Measurements from ENCODE around the gene SYCE3. TPM values are rescaled to one million over a fixed set of nuclear protein-coding genes. Genes with fewer than 3 reads are reported as not detected.

Gene SYCE3
- total RNA-seq, 1 donor from 2014 or later: not detected

DNA sequence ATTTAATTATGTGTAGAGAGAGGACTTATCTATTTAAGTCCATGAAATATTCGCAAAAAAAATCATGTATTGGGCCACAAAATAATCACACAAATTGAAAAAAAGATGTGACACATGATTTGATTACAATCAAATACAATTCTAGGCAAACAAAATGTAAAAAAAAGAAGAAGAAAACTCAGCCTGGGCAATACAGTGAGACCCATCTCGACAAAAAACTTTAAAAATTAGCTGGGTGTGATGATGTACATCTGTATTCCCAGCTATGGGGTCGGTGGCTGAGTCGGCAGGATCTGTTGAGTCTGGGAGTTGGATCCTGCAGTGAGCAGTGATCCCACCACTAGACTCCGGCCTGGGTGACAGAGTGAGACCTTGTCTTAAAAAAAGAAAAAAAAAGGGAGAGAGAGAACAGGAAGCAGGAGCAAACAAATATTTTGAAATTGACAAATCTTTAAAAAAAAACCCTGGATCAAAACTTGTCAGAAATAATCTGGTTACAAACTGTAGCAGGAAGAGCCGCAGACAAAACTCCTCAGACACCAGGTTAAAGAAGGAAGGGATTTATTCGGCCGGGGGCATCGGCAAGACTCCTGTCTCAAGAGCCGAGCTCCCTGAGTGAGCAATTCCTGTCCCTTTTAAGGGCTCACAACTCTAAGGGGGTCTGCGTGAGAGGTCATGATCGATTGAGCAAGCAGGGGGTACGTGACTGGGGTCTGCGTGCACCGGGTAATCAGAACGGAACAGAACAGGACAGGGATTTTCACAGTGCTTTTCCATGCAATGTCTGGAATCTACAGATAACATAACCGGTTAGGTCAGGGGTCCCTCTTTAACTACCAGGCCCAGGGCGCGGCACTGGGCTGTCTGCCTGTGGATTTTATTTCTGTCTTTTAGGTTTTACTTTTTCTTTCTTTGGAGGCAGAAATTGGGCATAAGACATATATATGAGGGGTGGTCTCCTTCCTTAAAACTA is 29.6 kb downstream of the SYCE3 start:
- DNase-seq (ENCODE audit: low spot score): no peak

DNA sequence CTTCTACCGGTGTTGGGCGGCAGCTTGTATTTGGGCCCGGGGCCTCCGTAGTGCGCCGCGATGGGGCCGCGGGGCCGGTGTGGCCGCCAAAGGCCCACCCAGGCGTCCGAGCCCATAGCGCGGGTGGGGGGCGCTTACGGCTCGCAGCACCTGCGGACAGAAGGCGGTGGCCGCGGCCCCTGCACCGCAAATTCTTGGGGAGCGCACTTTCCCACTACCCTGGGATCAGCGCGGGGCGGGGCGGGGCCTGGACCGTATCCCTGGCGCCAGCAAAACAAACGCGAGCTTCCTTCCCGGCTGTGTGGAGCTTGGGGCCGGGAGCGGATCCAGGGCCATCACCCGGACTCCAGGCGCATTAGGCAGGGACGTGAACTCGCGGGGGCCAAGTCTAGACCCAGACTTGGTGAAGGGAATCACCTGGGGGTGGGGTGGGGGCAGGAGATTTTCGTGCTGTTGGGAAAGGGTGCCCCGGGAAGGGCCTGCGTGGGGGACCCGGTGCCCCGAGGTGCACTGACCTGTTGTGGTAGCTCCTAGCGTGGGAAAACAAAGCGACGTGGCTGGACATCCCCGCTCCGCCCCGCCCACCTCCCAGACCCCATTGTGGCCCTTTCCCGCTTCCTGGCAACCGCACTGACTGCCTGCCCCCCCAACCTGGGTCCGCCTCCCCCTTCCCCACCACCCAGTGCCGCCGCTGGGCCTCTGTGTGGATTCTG is 30.6 kb downstream of the SYCE3 start:
- DNase-seq (ENCODE audit: low spot score): peak; percentile 94

DNA sequence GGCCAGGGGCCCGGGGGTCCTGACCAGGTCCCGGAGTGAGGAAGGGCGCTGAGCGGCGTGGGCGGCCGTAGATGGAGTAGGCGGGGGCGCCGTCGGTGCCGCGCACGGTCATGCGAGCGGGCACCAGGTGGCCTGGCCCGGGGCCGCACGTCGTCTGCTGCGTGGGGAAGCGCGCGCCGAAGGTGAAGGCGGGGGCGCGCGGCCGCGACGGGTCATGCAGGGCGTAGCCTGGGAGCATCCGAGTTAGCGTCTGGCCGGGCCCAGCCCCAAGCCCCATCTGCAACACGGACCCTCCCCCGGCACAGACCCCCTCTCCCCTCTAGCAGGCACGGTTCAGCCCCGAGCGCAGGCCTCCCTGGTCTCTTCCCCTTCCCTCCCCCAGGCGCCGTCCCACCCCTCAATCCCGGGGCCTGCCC is 31.2 kb downstream of the SYCE3 start:
- DNase-seq (ENCODE audit: low spot score): peak; percentile 93

DNA sequence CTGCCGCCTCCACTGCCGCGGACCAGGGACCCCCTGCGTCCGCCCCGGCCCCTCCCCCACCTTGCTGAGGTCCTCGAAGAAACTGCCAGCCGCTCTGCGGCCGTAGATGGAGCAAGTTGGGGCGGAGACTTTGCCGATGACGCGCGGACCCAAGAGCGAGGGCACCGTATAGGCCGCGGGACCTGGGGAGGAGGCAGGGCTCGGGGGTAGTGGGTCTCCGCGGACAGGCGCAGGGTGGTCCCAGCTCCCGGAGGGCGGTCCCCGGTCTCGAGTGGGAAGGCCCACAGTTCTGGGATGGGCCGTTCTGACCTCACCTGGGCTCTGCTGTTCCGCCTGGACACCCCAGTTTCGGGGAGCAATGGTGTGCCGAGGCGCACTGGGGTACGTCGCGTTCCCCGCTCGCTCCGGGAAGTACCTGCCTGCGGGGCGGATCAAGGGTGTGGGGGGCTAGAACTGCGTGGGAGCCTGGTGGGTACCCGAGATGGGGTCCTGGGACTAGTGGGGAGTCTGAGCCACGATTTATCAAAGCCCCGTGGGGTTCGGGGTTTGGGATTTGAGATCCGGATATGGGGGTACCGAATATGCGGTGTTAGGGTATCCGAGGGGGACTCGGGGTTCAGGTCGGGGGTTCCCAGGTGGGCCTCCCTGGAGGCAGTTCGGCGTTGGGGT is 31.7 kb downstream of the SYCE3 start:
- DNase-seq (ENCODE audit: low spot score): peak; percentile 96

DNA sequence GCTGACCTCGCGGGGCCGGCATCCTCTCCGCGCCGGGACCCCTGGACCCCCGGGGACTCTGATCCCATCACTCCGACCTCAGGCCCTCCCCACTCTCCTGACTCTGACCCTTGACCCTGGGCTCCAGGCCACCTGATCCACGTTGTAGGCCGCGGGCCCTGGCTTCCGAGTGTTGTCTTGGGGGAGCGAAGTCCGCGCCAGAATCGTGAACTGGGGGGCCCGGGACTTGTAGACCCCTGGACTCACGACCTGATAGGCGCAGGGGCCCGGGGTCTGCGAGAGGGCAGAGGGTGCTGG is 32.2 kb downstream of the SYCE3 start:
- no peak for DNase-seq (ENCODE audit: low spot score)

DNA sequence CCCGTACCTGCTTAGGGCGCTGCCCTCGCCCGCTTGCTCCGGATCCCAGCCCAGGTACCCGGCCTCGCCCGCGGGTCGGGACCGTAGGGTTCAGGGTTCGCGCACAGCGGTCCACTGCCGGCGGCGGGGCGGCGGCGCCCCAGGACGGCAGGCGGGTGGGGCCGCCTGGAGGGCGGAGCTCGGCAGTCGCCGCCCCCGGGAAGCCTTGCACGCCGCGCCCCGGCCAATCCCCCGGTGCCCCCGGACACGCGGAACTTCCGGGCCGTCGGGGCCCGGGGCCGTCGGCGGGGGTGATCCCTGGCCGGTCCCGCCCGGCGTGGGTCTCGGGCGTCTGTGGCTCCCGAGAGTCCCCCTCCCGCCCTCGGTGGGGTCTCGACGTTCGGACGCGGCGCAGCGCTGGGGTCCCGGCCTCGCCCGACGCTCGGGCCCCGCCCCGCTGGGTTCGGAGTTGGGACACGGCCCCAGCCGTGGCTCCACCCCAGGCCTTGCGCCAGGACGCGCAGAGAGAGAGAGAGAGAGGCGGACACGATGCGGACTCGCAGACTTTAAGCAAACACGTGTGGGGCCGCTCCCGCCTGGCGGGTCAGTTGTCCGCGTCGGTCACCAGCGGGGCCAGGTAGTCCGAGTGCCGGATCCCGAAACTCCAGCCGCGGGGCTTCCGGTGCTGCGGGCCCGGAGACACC is 32.7 kb downstream of the SYCE3 start, which contains the start of gene TYMP:
Gene TYMP (minus strand): TSS at position 116 of the 683 bp plus-strand sequence. CDS start 303 bp downstream, outside the sequence.
- DNase-seq (ENCODE audit: low spot score): peak; percentile 95

DNA sequence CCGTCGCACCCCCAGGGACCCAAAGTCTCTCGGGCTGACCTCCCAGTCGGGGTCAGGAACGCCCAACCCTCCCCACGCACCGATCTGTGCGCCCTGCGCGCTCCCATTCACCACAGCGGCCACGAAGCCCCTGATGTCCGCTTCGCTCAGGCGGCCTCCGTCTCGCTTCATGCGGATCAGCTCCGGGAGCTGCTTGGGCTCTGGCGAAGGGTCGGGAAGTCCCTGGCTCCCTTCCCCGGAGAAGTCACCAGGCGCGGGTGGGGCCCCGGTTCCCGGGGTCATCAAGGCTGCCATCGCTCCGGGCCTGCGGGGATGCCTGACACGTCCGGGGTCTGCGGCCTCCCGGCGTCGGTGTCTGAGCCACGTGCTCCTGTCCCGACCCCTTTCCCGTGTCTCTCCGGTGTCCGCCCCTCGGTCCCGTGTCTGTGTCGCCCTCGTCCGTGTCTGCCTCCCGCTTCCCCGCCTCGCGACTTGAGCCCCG is 33.3 kb downstream of the SYCE3 start:
- DNase-seq (ENCODE audit: low spot score): no peak

DNA sequence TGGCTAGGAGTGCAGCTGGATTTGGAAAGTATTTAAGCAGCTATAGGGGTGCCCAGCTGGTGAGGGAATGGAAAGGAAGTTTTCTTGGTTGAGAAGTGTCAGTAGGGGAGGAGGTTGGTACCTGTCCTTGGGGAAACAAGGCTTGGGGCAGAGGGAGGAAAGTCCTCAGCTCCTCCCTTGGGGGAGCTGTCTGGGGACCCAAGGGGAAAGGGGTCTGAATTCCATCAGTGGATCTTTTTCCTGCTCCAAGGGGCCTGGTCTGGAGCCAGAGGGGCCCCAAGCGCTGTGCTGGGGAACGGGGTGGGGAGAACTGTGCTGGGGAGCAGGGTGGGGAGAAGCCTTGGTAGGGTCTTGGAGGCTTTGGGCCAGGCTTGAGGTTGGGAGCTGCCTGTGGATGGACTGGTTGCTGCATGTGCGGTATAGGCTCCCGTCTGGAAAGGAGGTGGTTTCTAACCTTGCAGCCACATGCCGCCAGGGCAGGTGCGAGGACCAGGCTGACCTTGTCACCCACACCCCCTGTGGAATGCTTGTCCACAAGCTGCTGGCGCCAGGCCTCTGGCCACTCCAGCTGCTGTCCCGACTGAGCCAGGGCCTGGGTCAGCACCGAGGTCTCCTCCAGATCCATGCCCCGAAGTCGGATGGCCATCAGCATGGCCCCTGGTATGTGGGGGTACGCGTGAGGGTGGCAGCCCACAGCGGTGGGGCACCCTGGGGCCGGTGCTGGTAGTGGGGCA is 33.9 kb downstream of the SYCE3 start:
- no peak for DNase-seq (ENCODE audit: low spot score)

DNA sequence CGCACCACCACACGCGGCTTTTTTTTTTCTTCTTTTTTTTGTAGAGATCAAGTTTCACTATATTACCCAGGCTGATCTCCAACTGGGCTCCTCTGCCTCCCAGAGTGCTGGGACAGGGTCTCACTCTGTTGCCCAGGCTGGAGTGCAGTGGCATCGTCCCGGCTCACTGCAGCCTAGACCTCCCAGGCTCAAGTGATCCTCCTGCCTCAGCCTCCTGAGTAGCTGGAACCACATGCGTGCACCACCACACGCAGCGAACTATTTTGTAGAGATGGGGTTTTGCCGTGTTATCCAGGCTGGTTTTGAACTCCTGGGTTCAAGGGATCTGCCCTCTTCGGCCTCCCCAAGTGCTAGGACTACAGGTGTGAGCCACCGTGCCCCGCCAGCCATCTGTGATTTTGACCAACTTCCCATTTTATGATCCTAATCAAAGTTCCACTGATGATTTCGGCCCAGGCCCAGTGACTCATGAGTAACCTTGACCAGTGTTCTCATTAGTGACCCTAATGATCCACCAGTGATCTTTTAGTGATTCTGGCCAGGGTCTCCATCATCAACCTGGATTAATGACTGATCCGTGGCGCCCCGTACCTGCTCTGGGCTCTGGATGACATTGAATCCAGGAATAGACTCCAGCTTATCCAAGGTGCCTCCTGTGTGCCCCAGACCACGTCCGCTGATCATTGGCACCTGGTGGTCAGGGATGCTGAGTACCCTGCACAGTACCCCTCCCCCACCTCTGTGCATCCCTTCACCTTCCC is 34.6 kb downstream of the SYCE3 start:
- DNase-seq (ENCODE audit: low spot score): no peak

DNA sequence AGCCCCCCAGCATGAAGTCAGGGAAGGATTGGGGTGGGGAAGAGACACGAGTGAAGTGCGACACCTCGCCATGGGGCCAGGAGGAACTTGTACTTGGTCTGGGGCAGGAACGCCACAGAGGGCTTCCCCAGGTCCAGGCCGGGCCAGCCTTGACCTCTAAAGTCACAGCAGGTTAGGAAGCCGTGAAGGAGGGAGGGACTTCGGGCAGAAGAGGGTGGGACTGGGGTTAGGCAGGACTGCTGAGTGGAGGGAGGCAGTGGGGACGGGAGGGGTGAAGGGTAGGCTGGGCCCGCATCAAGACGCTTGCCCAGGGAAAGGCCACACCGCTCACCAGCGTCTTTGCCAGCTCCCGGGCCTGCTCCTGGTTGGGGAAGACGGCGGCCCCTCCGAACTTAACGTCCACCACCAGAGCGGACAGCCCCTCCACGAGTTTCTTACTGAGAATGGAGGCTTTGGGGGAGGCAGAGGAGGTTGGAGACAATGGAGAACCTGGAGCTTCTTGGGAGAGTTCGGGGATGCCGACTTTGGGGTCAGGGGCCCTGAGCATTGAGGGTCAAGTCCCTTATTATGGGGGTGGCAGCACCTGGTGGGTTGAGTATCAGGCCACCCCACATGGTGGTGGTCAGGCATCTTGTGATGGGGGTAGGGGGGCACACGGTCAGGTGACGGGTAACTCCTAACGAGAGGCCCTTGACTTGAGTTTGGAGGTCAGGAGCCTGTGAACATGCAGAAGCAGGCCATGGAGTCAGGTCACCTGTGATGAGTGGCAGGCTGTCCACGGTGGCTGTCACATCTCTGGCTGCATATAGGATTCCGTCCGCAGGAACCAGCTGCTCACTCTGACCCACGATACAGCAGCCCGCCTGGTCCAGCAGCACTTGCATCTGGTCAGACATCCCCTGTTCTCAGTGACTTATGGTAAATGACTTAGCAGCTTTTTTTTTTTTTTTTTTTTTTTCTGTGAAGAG is 35.6 kb downstream of the SYCE3 start:
- DNase-seq (ENCODE audit: low spot score): no peak

DNA sequence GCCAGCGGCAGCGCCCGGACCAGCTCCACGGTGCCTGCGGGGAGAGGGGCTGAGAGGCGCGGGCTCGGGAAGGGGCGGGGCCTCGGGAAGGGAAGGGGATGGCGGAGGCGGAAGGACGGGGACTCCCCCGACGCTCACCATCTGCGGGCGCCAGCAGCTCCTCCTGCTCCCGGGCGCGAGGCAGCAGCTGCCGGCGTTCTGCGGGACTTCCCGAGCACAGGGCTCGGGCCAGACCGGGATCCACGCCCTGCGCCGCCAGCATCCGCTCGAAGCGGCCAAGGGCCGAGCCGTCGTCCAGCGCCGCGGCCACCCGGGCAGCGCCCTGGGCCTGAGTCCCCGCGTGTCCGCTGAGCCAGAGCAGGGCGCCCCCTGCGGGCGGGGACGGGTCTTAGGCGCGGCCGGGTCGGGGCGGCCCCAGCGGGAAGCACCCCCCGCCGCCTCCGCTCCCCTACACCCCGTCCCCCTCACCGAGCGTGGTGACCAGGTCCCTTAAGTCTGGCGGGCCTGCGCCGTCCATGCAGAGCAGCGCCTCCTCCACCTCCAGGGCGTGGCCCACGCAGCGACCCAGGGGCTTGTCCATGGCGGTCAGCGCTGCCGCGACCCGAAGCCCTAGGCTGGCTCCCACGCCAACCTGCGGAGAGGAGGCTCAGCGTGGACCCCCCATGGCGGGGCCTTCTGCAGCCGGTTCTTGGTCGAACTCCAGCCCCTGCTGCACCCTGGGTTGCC is 36.4 kb downstream of the SYCE3 start:
- DNase-seq (ENCODE audit: low spot score): no peak

DNA sequence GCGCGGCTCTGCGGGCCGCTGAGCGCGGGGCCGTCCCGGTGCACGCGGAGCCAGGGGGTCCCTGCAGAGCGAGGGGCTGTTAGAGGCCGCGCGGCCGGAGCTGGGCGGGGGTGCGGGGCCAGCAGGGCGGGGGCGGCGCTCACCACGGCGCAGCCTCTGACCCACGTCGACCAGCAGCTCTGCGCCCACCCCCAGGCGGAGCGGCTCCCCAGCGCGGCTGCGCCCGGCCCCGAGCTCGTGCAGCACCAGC is 36.9 kb downstream of the SYCE3 start:
- no peak for DNase-seq (ENCODE audit: low spot score)

DNA sequence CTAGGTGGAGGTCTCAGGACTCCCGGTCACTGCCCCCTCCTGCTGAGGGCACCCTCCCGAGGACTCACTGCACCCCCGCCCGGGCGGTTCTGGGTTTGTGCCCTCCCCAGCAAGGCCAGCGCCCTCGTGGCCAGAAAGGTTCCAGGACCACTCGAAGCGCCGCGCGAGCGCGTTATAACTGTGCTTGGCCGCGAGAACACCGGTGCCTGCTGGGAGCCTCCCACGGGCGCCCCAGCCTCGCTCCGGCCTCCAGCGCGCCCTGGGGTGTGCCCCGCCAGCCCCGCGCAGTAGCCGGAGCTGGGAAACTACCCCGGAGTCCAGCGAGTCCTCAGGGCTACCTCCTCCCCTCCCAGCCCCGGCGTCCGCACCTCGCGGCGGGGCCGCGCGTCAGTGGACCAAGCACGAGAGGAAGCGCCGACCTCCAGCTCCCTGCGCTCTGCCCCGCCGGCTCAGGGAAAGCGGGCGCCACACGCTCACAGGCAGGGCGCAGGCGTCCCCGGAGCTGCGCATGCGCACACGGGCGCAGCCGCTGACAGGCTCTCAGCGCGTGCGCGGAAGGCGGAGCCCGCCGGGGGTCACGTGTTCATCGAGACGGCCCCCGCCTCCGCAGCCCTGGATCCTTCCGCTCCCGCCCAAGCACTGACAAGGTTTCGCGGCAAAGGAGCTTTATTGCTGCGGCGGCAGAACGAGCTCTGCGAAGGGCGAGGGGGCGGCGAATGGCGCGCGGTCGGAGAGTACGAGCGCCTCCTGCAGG is 37.4 kb downstream of the SYCE3 start, which contains the start of gene SCO2:
Gene SCO2 (minus strand): TSS at position 495 of the 754 bp plus-strand sequence. CDS start 1,187 bp downstream, outside the sequence.
- DNase-seq (ENCODE audit: low spot score): peak; percentile 99

DNA sequence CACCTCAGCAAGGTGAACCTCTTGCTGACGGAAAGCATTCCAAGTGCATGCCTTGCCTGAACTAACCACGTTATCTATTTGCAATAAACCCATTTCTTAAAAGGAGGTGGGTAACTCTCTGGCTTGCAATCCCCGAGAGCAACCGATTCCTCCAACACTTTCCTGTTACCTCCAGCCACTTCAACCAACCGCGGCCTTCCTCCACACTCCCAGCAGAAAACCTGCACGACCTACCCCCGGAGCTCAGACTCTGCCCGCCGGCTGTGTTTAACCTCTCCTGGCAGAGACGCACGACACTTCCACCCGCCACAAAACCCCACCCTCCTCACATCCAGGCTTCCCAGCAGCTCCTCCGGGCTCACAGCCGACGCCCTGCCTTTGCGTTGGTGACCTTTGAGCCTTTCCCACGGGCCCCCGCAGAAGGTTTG is 38.0 kb downstream of the SYCE3 start:
- DNase-seq (ENCODE audit: low spot score): no peak

DNA sequence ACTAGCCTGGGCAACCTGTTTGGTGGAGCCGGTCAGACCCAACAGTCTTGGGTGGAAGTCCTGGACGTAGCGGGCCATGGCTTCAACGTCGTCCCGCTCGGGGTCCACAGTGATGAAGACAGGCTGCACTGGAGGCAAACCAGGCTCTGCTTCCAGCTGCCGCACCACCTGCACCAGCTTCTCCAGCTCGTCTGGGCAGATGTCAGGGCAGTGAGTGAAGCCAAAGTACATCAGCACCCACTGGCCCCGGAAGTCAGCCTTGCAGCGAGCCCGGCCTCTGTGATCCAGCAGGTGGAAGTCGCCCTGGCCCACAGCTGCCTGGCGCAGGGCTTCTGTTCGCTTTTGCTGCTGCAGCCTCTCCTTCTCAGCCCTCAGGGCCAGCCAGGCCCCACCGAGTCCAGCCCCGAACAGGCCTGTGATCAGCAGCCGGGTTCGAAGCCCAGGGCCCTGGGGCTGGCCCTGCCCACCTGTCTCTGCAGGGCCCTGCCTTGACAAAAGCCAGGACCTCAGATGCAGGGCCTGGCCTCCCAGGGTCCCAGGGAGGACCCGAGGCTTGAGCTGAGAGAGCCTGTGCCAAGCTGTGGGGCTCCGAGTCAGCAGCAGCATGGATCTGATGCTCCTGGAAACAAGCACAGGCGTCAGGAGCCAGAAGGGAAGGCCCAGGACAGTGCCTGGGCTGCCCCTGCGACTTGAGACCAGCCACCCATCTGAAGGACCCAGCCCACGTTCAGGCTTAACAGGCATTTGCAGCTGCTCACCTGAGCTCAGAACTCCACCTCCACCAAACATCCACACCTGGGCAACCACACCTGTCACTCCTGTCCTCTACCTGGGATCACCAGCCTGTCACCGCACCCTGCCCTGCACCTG is 38.7 kb downstream of the SYCE3 start:
- DNase-seq (ENCODE audit: low spot score): no peak

DNA sequence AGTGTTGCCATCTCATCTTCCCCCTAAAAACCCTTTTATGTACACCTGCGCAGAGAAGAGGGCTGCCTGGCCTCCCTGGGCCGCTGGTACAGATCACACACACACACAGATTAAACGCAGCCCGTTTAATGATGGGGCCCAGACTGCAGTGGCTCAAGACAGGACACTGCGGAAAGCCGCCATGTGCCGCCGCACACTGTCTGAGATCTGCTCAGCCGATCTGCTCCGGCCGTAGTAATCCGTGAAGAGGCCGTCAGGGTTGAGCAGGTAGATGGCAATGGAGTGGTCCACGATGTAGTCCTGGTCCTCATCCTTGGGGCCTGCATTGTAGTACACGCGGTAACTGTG is 39.3 kb downstream of the SYCE3 start:
- DNase-seq (ENCODE audit: low spot score): no peak

Measured in mesenteric fat pad (tissue), 1 donor.